Measurements from ENCODE around the gene ZNF479.
A peak's percentile ranks its signal among the peaks of the same experiment; 100 is the strongest.

Gene ZNF479

GRCh38 chr7:57178768-57179139 is 46.5 kb upstream of the ZNF479 start:
- Histone ChIP-seq H3K27me3 (ENCODE audit: control insufficient read depth in 3 of 3, insufficient read depth in 3 of 3, low read depth in 1 of 3, low read length in 3 of 3) (no peaks in the 10 kb centered on the region), H2AK5ac (ENCODE audit: low read depth, low read length) (no peak overlapping the region), H2BK12ac (ENCODE audit: low read length) (no peak overlapping the region), H3K36me3 (replicated peaks in 1 of 2; ENCODE audit: control insufficient read depth in 2 of 2, insufficient read depth in 2 of 2, low read length in 2 of 2) (no peaks in the 10 kb centered on the region), H3K4ac (ENCODE audit: low read length) (no peak overlapping the region), H3K4me1 (ENCODE audit: control insufficient read depth in 2 of 2, insufficient read depth in 1 of 2, low read depth in 1 of 2, low read length in 2 of 2) (no peaks in the 10 kb centered on the region), H2BK15ac (ENCODE audit: low read length) (no peak overlapping the region), H4K91ac (ENCODE audit: low read depth, low read length, poor library complexity) (no peak overlapping the region), H2AFZ (ENCODE audit: low read length) (no peak overlapping the region), H3K23ac (ENCODE audit: low read depth, low read length, poor library complexity) (no peak overlapping the region), H3K4me3 (ENCODE audit: low read length in 2 of 2) (peak overlapping the region in 1 of 2 donors; percentile 54), H3K18ac (ENCODE audit: low read length) (no peak overlapping the region), H3K9me3 (replicated peaks in 1 of 2; ENCODE audit: control insufficient read depth in 2 of 2, insufficient read depth in 1 of 2, low read depth in 1 of 2, low read length in 2 of 2) (peaks cover 0 to 54% of the 10 kb centered on the region in 2 donors), H2BK5ac (ENCODE audit: low read length) (no peak overlapping the region), H2BK120ac (ENCODE audit: low read depth, low read length) (no peak overlapping the region), H3K9ac (ENCODE audit: low read depth, low read length, poor library complexity) (no peak overlapping the region), H3K4me2 (ENCODE audit: insufficient read depth, low read length, poor library complexity, severe bottlenecking) (no peak overlapping the region), H3K27ac (replicated peaks; ENCODE audit: low read length) (no peak overlapping the region), H3K14ac (ENCODE audit: low read length) (no peak overlapping the region), H3K79me1 (ENCODE audit: low read depth, low read length) (peaks cover 4% of the 10 kb centered on the region), H4K8ac (ENCODE audit: low read depth, low read length) (no peak overlapping the region)
- DNase-seq (ENCODE audit: low spot score), result no peak
- WGBS, 2 donors (ENCODE audit: extremely low coverage in 2 of 2, insufficient read length in 2 of 2, insufficient replicate concordance in 1 of 2), result no CpG with 5 or more reads among the region's 6 CpGs

GRCh38 chr7:57177856-57178767 is 45.9 kb upstream of the ZNF479 start:
- peaks cover 4% of the 10 kb centered on the region for H3K79me1 ChIP-seq (ENCODE audit: low read depth, low read length)
- no peak overlapping the region for H3K4ac ChIP-seq (ENCODE audit: low read length)
- H3K18ac ChIP-seq (ENCODE audit: low read length), result no peak overlapping the region
- peaks cover 0 to 54% of the 10 kb centered on the region in 2 donors for H3K9me3 ChIP-seq (replicated peaks in 1 of 2; ENCODE audit: control insufficient read depth in 2 of 2, insufficient read depth in 1 of 2, low read depth in 1 of 2, low read length in 2 of 2)
- no peak overlapping the region for H2AK5ac ChIP-seq (ENCODE audit: low read depth, low read length)
- H3K4me1 ChIP-seq (ENCODE audit: control insufficient read depth in 2 of 2, insufficient read depth in 1 of 2, low read depth in 1 of 2, low read length in 2 of 2), result no peaks in the 10 kb centered on the region
- no peaks in the 10 kb centered on the region for H3K27me3 ChIP-seq (ENCODE audit: control insufficient read depth in 3 of 3, insufficient read depth in 3 of 3, low read depth in 1 of 3, low read length in 3 of 3)
- H2AFZ ChIP-seq (ENCODE audit: low read length), result no peak overlapping the region
- H3K23ac ChIP-seq (ENCODE audit: low read depth, low read length, poor library complexity), result no peak overlapping the region
- H4K91ac ChIP-seq (ENCODE audit: low read depth, low read length, poor library complexity), result no peak overlapping the region
- WGBS, 2 donors (ENCODE audit: extremely low coverage in 2 of 2, insufficient read length in 2 of 2, insufficient replicate concordance in 1 of 2), result no CpG with 5 or more reads among the region's 21 CpGs
- no peak overlapping the region for H3K4me2 ChIP-seq (ENCODE audit: insufficient read depth, low read length, poor library complexity, severe bottlenecking)
- DNase-seq (ENCODE audit: low spot score), result no peak
- H3K9ac ChIP-seq (ENCODE audit: low read depth, low read length, poor library complexity), result no peak overlapping the region
- H3K4me3 ChIP-seq (ENCODE audit: low read length in 2 of 2), result peak overlapping the region in 1 of 2 donors; percentile 54
- no peak overlapping the region for H4K8ac ChIP-seq (ENCODE audit: low read depth, low read length)
- no peak overlapping the region for H2BK5ac ChIP-seq (ENCODE audit: low read length)
- H2BK15ac ChIP-seq (ENCODE audit: low read length), result no peak overlapping the region
- no peaks in the 10 kb centered on the region for H3K36me3 ChIP-seq (replicated peaks in 1 of 2; ENCODE audit: control insufficient read depth in 2 of 2, insufficient read depth in 2 of 2, low read length in 2 of 2)
- no peak overlapping the region for H2BK120ac ChIP-seq (ENCODE audit: low read depth, low read length)
- H3K14ac ChIP-seq (ENCODE audit: low read length), result no peak overlapping the region
- no peak overlapping the region for H2BK12ac ChIP-seq (ENCODE audit: low read length)
- no peak overlapping the region for H3K27ac ChIP-seq (replicated peaks; ENCODE audit: low read length)

GRCh38 chr7:57176928-57177635 is 44.8 kb upstream of the ZNF479 start:
- no peak overlapping the region for H2BK15ac ChIP-seq (ENCODE audit: low read length)
- H2AFZ ChIP-seq (ENCODE audit: low read length), result no peak overlapping the region
- H3K9ac ChIP-seq (ENCODE audit: low read depth, low read length, poor library complexity), result no peak overlapping the region
- no CpG with 5 or more reads among the region's 14 CpGs for WGBS, 2 donors (ENCODE audit: extremely low coverage in 2 of 2, insufficient read length in 2 of 2, insufficient replicate concordance in 1 of 2)
- no peak overlapping the region for H4K8ac ChIP-seq (ENCODE audit: low read depth, low read length)
- no peak for DNase-seq (ENCODE audit: low spot score)
- H2BK5ac ChIP-seq (ENCODE audit: low read length), result no peak overlapping the region
- no peak overlapping the region for H4K91ac ChIP-seq (ENCODE audit: low read depth, low read length, poor library complexity)
- H3K4me1 ChIP-seq (ENCODE audit: control insufficient read depth in 2 of 2, insufficient read depth in 1 of 2, low read depth in 1 of 2, low read length in 2 of 2), result no peaks in the 10 kb centered on the region
- no peak overlapping the region for H2AK5ac ChIP-seq (ENCODE audit: low read depth, low read length)
- H3K4ac ChIP-seq (ENCODE audit: low read length), result no peak overlapping the region
- no peak overlapping the region for H3K4me3 ChIP-seq (ENCODE audit: low read length in 2 of 2)
- no peaks in the 10 kb centered on the region for H3K36me3 ChIP-seq (replicated peaks in 1 of 2; ENCODE audit: control insufficient read depth in 2 of 2, insufficient read depth in 2 of 2, low read length in 2 of 2)
- H3K27me3 ChIP-seq (ENCODE audit: control insufficient read depth in 3 of 3, insufficient read depth in 3 of 3, low read depth in 1 of 3, low read length in 3 of 3), result no peaks in the 10 kb centered on the region
- no peak overlapping the region for H3K14ac ChIP-seq (ENCODE audit: low read length)
- no peak overlapping the region for H3K27ac ChIP-seq (replicated peaks; ENCODE audit: low read length)
- peaks cover 4% of the 10 kb centered on the region for H3K79me1 ChIP-seq (ENCODE audit: low read depth, low read length)
- no peak overlapping the region for H2BK12ac ChIP-seq (ENCODE audit: low read length)
- H3K4me2 ChIP-seq (ENCODE audit: insufficient read depth, low read length, poor library complexity, severe bottlenecking), result no peak overlapping the region
- peaks cover 0 to 47% of the 10 kb centered on the region in 2 donors for H3K9me3 ChIP-seq (replicated peaks in 1 of 2; ENCODE audit: control insufficient read depth in 2 of 2, insufficient read depth in 1 of 2, low read depth in 1 of 2, low read length in 2 of 2)
- no peak overlapping the region for H2BK120ac ChIP-seq (ENCODE audit: low read depth, low read length)
- H3K18ac ChIP-seq (ENCODE audit: low read length), result no peak overlapping the region
- no peak overlapping the region for H3K23ac ChIP-seq (ENCODE audit: low read depth, low read length, poor library complexity)

- Histone ChIP-seq H3K79me1 (ENCODE audit: low read depth, low read length) (no peaks in the 10 kb centered on the region), H3K36me3 (replicated peaks in 1 of 2; ENCODE audit: control insufficient read depth in 2 of 2, insufficient read depth in 2 of 2, low read length in 2 of 2) (no peaks in the 10 kb centered on the region), H3K27me3 (ENCODE audit: control insufficient read depth in 3 of 3, insufficient read depth in 3 of 3, low read depth in 1 of 3, low read length in 3 of 3) (no peaks in the 10 kb centered on the region), H3K4ac (ENCODE audit: low read length) (no peak overlapping the region), H3K9me3 (replicated peaks in 1 of 2; ENCODE audit: control insufficient read depth in 2 of 2, insufficient read depth in 1 of 2, low read depth in 1 of 2, low read length in 2 of 2) (peaks cover 4 to 13% of the 10 kb centered on the region in 2 donors), H3K14ac (ENCODE audit: low read length) (no peak overlapping the region), H2BK12ac (ENCODE audit: low read length) (no peak overlapping the region), H2BK5ac (ENCODE audit: low read length) (no peak overlapping the region), H3K9ac (ENCODE audit: low read depth, low read length, poor library complexity) (no peak overlapping the region), H2AFZ (ENCODE audit: low read length) (no peak overlapping the region), H3K18ac (ENCODE audit: low read length) (no peak overlapping the region), H3K4me3 (ENCODE audit: low read length in 2 of 2) (no peak overlapping the region), H2BK120ac (ENCODE audit: low read depth, low read length) (no peak overlapping the region), H3K23ac (ENCODE audit: low read depth, low read length, poor library complexity) (no peak overlapping the region), H2AK5ac (ENCODE audit: low read depth, low read length) (no peak overlapping the region), H3K4me1 (ENCODE audit: control insufficient read depth in 2 of 2, insufficient read depth in 1 of 2, low read depth in 1 of 2, low read length in 2 of 2) (no peaks in the 10 kb centered on the region), H3K4me2 (ENCODE audit: insufficient read depth, low read length, poor library complexity, severe bottlenecking) (no peak overlapping the region), H4K91ac (ENCODE audit: low read depth, low read length, poor library complexity) (no peak overlapping the region), H3K27ac (replicated peaks; ENCODE audit: low read length) (no peak overlapping the region), H4K8ac (ENCODE audit: low read depth, low read length) (no peak overlapping the region), H2BK15ac (ENCODE audit: low read length) (no peak overlapping the region)
- DNase-seq (ENCODE audit: low spot score), result no peak
- WGBS, 2 donors (ENCODE audit: extremely low coverage in 2 of 2, insufficient read length in 2 of 2, insufficient replicate concordance in 1 of 2), result no CpG with 5 or more reads among the region's 7 CpGs
Observed at GRCh38 chr7:57165285-57165899, 33.2 kb upstream of the ZNF479 start.
